Type B pancreatic cell (in vitro differentiated cells): Measurements from ENCODE around the gene PDXDC1. TPM values are rescaled to one million over a fixed set of nuclear protein-coding genes. Genes with fewer than 3 reads are reported as not detected.
"Not testable (repeated sequence)": the region's sequence is repeated elsewhere in the genome, so short reads cannot be mapped to it uniquely, and the experiment has no call there.

Experiments
- DNase-seq: peaks from one replicate; pipeline ENCODE4 v3.0.0; 2021; ENCODE audit warnings: mixed read lengths; ENCODE audit not compliant: unreplicated experiment; ENCODE audit errors: extremely low spot score
- H3K27ac Mint-ChIP-seq: 2 replicates; pipeline ENCODE4 v1.8.0; 2021; ENCODE audit warnings: mild to moderate bottlenecking, mixed read lengths
- H3K27me3 Mint-ChIP-seq: 2 replicates; pipeline ENCODE4 v1.8.0; 2021; ENCODE audit warnings: mixed read lengths
- H3K36me3 Mint-ChIP-seq: 2 replicates; pipeline ENCODE4 v1.8.0; 2021; ENCODE audit warnings: mixed read lengths
- H3K4me1 Mint-ChIP-seq: one replicate; pipeline ENCODE4 v1.8.0; 2021; ENCODE audit warnings: mixed read lengths; ENCODE audit not compliant: unreplicated experiment
- H3K4me3 Mint-ChIP-seq: 2 replicates; pipeline ENCODE4 v1.8.0; 2021; ENCODE audit warnings: mild to moderate bottlenecking, mixed read lengths
- H3K9me3 Mint-ChIP-seq: 2 replicates; pipeline ENCODE4 v1.8.0; 2021; ENCODE audit warnings: mixed read lengths
- total RNA-seq: library from RNA; stranded (reverse); gene quantifications from 2 replicates; pipeline ENCODE4 v1.2.1, GENCODE V29; 2021; ENCODE audit warnings: low replicate concordance

Gene PDXDC1
- total RNA-seq, 1 donor from 2014 or later = 130 TPM

DNA sequence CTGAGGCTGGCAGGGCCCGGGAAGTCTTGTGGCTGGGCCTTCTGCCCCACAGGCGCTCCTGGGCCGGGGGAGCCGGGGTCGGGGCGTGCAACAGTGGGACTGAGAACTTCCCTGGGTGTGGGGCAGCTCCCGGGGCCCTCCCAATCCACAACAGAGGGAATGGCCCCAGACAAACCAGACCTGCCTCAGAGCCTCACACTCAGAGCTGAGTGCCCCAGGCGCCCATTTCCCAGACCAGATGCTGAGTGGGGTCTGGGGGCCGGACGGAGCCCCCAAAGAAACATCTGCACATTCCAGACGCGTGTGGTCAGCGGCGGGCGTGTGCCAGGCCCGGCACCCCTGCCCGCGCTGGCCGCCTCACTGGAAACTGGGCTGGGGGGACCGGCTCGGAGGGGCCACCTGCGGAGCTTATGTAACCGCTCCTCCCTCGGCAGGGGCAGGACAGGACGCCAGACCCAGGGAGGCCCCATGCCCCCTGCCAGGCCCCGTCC lies 168.8 kb downstream of the PDXDC1 start:
- not testable (repeated sequence) for H3K4me3 Mint-ChIP-seq, H3K27me3 Mint-ChIP-seq, H3K4me1 Mint-ChIP-seq, H3K9me3 Mint-ChIP-seq, H3K36me3 Mint-ChIP-seq, DNase-seq, H3K27ac Mint-ChIP-seq

DNA sequence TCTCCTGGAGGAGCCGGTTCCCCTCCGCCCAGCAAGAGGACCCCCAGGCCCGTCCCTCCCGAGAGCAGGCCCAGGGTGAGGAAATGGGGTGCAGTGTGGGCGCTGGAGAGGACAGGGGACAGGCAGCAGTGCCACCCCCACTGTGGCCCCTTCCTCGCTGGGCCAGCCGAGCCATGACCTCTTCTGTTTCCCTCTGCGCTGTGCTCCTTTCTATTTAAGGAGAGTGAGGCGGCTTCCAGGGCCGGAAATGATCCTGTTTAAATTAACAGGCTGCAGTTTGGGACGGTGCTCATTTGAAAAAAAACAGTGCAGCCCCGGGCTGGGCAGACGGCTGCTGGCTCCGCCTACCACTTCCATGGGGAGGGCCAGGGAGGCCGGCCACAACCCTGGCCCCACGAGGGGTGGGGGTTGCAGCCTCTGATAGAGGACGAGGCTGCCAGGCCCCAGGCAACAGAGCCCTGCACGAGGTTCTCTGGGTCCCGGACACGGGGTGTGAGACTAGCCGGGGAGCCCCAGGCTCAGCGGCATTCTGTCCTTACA lies 169.3 kb downstream of the PDXDC1 start:
- not testable (repeated sequence) for H3K9me3 Mint-ChIP-seq, H3K27me3 Mint-ChIP-seq, H3K4me1 Mint-ChIP-seq, H3K36me3 Mint-ChIP-seq, DNase-seq
- Mint-ChIP-seq H3K4me3 (peak overlapping the region; percentile 75), H3K27ac (peak overlapping the region; percentile 61)

DNA sequence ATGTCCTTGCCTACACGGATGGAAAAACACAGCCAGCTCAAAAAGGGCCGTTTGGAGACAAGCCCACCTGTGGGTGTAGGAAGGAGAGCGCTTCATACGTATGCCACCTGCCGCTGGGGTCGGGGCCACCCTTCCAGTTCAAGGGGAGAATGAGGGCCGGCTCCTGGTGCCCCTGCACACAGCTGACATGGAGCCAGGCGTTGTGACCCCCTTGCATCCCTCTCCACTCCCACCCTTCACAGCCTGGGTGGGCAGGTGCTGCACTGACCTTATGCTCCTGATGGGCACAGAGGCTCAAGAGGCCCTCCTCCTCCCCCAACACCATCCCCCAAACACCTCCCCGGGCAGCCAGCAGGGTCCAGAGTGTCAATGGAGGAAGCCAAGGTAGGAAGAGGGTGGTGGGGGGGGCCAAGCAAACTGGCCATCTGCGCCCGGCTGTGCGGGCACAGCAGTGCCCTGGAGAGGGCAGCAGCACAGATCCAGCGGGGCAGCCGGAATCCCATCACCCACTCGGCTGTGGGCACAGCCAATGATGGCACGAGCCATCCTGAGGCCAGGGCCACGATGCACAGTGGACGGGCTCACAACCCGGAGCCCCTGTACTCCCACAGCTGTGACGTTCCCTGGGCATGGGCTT lies 170.1 kb downstream of the PDXDC1 start:
- not testable (repeated sequence) for H3K9me3 Mint-ChIP-seq

DNA sequence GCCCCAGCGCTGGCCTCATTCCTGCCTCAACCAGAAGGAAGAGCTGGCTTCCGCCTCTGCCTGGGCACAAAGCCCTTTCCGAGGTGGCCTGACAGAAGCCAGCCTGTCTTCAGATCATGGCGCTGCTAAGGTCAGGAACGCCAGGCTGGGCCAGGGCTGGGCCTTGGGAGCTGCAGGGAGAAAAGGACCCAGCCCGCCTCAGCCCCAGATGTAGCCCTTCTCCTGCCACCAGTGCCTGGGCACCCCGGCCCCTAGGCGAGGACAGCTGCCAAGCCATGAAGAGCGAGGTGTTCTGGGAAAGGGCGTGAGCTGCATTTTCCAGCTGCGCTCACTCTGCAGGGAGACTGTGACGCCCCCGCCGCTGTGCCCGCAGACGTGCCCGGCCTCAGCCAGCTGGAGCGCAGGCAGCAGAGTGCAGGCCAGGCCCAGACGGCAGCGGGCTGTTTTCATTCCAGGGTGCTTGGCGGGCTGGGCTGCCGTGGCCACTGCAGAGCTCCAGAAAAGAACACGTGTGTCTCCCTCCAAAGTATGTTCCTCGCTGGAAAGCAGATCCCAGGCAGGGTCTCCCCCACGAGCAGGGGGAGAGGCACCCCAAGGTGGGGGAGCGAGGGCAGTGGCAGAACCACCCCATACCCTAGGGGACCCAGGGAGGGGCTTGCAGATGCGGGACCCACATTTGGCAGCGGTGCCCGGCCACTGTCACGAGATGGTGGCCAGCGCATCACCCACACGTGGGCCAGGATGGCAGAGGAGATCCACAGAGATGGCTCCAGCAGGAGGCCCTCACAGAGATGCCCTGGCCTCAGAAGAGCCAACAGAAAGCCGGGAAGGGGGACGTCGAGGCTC lies 170.8 kb downstream of the PDXDC1 start:
- not testable (repeated sequence) for H3K27ac Mint-ChIP-seq, H3K36me3 Mint-ChIP-seq, H3K27me3 Mint-ChIP-seq, H3K4me1 Mint-ChIP-seq, DNase-seq, H3K9me3 Mint-ChIP-seq
- peak overlapping the region; percentile 20 for H3K4me3 Mint-ChIP-seq

More for the DNA sequence above, 170.1 kb downstream of the PDXDC1 start:
- Mint-ChIP-seq H3K4me3 (peak overlapping the region; percentile 75), H3K27ac (peak overlapping the region; percentile 61)
- H3K27me3 Mint-ChIP-seq, H3K4me1 Mint-ChIP-seq, H3K36me3 Mint-ChIP-seq, DNase-seq: not testable (repeated sequence)

DNA sequence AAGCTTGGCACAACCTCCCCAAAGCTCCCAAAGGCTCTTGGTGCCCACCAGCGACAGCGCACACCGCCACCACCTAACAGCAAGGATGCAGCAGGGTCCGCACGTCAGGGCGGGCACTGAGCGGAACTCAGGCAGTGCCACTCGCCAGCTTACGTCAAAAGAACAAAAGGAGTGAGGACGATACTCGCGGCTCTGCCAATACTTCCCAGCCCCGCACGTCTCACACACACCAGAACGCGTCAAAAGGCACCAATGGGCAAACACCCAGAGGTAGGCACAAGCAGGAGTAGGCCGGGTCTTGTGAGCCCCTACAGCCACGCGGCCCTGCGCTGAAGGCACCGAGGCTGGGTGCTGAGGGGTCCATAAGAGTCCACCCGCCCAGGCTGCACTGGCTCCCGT lies 171.4 kb downstream of the PDXDC1 start:
- H3K27ac Mint-ChIP-seq, H3K27me3 Mint-ChIP-seq, DNase-seq, H3K4me1 Mint-ChIP-seq, H3K36me3 Mint-ChIP-seq, H3K9me3 Mint-ChIP-seq: not testable (repeated sequence)
- H3K4me3 Mint-ChIP-seq = peak overlapping the region; percentile 20

DNA sequence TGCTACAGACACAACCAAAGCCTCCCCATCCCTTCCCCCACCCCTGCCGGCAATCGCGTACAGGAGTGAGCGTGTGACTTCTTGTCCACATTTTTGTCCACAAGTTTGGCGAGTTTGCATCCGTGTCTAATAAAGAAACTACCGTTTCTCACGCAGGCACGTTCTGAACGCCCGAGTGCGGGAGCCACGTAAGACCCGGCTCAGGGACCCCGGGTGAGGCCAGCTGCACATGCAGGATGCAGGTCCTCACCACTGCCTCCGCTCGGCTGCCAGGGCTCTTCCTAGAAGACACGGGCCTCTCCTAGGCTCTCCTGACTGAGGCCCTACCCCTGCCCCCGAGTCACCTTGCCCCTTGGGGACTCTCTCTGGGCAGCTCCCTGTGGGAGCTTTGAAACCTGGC lies 174.0 kb downstream of the PDXDC1 start:
- not testable (repeated sequence) for H3K36me3 Mint-ChIP-seq, H3K4me1 Mint-ChIP-seq, H3K27ac Mint-ChIP-seq, H3K9me3 Mint-ChIP-seq, H3K27me3 Mint-ChIP-seq, H3K4me3 Mint-ChIP-seq, DNase-seq

DNA sequence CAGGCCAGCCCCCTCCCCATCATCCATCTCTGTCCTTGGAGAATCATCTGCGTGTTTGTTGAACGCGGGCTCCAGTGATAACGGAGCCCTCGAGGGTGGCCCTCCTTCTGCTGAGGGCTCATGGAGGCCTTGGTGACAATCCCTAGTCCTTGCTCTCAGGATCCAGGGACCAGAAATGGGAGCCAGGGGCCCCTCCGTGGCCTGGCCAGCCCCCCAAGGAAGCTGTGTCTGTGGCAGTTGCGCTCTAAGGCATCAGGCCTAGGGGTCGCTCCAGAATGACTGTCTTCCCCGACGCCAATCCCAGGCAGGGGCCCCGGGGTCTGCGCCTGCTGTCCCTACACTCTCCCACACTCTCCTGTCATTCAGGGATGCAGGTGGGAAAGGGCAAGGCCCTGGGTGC lies 174.4 kb downstream of the PDXDC1 start:
- not testable (repeated sequence) for DNase-seq, H3K27ac Mint-ChIP-seq, H3K4me1 Mint-ChIP-seq, H3K36me3 Mint-ChIP-seq, H3K9me3 Mint-ChIP-seq, H3K4me3 Mint-ChIP-seq, H3K27me3 Mint-ChIP-seq

DNA sequence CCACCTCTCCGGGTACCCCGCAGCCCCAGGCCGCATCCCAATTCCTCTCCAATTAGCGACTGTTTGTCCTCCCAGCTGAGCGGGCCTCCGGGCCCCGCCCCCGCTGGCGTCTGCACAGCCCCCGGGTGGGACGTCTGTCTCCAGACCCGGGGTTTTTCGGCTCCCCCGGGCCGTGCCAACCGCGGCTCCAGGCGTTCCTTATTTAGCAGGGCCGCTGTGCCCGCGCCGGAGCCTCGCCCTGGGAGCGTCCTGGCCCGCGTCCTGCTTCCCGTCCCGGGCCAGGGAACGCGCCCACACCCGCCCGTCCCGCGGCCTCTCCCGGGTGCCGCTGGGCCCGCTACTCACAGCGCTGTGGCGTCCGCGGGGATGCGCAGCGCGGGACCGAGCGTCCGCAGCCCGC lies 179.2 kb downstream of the PDXDC1 start:
- not testable (repeated sequence) for H3K27me3 Mint-ChIP-seq, H3K9me3 Mint-ChIP-seq, DNase-seq, H3K4me1 Mint-ChIP-seq, H3K36me3 Mint-ChIP-seq, H3K27ac Mint-ChIP-seq
- H3K4me3 Mint-ChIP-seq = peak overlapping the region; percentile 71

DNA sequence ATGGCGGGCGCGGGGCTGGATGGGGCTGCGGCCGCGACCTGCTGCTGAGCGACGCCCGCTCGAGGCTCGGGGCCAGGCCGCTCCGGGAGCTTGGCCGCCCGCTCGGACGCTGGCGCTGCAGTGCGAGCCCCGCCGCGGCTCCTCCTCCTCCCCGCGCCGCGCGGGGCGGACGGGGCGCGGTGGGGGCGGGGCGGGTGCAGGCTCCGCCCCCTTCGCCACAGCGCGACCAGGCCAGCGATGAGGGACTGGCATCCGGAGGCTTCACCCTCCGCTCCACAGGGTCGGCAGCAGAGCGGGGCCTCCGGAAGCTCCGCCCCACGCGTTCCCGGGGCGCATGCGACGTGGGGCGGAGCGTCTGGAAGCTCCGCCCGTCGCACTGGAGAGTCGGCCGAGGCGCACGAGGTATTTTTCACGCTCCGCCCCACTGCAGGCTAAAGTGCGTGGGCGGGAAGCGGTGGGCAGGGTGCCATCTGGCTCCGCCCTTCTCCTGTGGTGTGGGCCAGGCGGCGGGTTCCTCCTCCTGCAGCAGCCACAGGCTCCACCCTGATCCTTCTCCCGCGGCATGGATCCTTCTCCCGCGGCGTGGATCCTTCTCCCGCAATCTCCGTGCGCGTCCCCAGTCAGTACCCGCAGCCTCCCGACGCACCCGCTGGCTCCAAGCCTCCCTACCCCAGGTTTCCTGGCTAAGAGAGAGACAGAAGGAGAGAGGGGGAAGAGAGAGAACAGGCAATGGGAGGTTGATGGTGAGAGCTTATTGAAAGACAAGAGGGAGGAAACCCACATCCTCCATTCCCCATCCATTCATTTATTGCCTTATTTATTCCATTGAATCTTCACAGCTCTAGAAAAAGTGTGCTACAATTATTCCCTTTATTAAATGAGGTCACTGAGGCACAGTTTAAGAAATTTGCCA lies 180.1 kb downstream of the PDXDC1 start:
- not testable (repeated sequence) for H3K4me1 Mint-ChIP-seq, H3K27ac Mint-ChIP-seq, H3K36me3 Mint-ChIP-seq, H3K9me3 Mint-ChIP-seq, H3K27me3 Mint-ChIP-seq
- peak overlapping the region; percentile 87 for H3K4me3 Mint-ChIP-seq
- peak; percentile 92 for DNase-seq

DNA sequence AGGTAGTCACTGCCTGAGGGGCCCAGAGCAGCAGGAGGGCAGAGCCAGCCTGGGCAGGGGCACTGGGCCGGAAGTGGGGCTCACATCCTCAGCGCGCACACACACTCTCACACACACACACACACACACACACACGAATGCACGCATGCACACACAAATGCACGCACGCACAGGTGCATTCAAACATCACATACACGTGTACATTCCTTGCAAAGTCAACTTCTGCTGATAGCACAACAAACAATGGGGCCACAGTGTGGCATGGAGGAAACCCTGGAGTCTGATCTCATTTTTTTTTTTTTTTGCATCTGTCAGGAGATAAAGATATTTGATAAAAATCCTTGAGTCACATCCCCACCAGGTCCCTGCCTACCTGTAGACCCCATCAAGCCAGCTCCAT lies 182.8 kb downstream of the PDXDC1 start:
- H3K27ac Mint-ChIP-seq, H3K4me1 Mint-ChIP-seq, H3K9me3 Mint-ChIP-seq, DNase-seq, H3K36me3 Mint-ChIP-seq, H3K4me3 Mint-ChIP-seq, H3K27me3 Mint-ChIP-seq: not testable (repeated sequence)

DNA sequence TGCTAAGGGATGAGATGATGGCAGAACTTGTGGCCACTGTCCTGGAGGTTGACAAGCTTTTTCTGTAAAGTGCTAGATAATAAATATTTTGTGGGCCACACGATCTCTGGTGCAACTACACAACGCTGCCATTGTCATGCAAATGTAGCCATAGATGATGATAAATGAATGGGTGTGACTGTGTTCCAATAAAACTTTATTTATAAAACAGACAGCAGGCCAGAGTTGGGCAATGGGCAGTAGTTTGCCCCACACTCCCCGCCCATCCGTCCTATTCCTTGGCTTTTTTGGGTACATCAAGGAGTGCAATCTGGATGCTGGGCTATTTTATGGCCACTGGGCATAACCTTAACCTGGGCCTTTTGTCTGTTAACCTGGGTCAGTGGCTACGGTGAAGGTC lies 184.8 kb downstream of the PDXDC1 start:
- H3K36me3 Mint-ChIP-seq, H3K27me3 Mint-ChIP-seq, H3K4me1 Mint-ChIP-seq, H3K4me3 Mint-ChIP-seq, H3K27ac Mint-ChIP-seq, DNase-seq, H3K9me3 Mint-ChIP-seq: not testable (repeated sequence)

DNA sequence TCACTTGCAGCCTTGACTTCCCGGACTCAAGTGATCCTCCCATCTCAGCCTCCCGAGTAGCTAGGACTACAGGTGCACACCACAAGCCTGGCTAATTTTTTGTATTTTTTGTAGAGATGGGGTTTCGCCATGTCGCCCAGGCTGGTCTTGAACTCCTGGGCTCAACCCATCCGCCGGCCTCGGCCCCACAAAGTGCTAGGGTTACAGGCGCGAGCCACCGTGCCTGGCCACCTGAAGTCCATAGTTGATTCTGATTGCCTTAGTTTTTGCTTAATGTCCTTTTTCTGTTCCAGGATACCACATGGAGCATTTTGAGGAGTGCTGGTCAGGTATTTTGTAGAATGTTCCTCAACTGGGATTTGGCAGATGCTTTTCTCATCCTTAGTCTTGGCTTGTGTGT lies 185.7 kb downstream of the PDXDC1 start:
- not testable (repeated sequence) for DNase-seq, H3K27me3 Mint-ChIP-seq

DNA sequence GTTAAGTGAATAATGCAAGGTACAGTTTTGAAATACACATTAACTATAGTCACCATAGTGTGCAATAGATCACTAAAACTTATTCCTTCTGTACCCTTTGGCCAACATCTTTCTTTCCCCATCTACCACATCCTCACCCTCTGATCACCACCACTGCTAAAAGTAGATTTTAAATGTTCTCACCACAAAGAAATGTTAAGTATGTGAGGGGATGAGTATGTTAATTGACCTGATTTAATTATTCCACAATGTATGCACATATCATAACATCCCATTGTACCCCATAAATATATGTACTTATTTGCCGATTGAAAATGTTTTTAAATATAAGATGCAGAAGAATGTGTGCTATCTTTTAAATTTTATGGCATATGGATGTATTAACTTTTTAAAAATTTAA lies 188.2 kb downstream of the PDXDC1 start:
- not testable (repeated sequence) for DNase-seq, H3K4me3 Mint-ChIP-seq, H3K4me1 Mint-ChIP-seq, H3K27me3 Mint-ChIP-seq, H3K27ac Mint-ChIP-seq, H3K36me3 Mint-ChIP-seq, H3K9me3 Mint-ChIP-seq

More for the DNA sequence above, 185.7 kb downstream of the PDXDC1 start:
- H3K4me3 Mint-ChIP-seq, H3K27ac Mint-ChIP-seq, H3K4me1 Mint-ChIP-seq, H3K9me3 Mint-ChIP-seq, H3K36me3 Mint-ChIP-seq: not testable (repeated sequence)
